Right forelimb (tissue), 1 donor: ENCODE measurements around the gene CASP12.
"Not testable (repeated sequence)": the region's sequence is repeated elsewhere in the genome, so short reads cannot be mapped to it uniquely, and the experiment has no call there.

ENCODE experiments used
- DNase-seq: peaks from one replicate; pipeline ENCODE4 v3.0.0-alpha.2; 2018

CASP12 gene

DNA sequence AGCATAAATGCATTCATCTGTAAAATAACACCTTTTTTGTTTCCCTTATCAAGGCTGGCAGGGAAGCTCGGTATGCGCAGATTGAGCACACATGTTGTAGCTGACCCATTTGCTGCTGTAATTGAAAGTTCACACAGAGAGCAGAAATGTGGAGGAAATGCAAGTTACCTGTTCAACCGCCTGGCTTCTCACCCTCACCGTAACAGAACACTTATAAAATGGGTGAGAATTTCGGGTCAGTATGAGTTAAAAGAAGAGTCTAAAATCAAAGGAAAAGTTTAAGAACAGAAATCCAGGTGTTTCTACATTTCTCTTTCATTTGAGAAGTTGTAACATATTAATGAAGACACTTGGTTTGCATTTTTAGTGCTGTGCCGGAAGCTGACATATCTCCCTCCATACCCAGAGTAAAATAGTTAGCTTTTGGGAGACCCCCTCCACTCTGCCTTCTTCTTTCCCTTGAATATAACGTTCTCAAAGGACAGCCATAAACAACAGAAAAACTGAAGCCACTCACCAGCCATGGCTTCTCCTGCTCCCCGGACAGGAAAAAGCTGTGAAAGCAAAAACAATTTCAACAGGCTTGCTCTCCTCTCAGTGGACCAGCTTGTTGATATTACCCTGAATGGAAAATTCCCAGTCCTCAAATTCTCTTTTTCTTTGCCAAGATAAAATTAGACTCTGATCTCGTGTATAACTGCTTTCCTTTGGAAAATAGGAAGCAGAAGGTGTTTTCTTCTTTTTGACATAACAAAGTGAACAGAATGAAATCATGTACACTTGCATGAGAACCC lies at the start of gene CASP12:
TSS of gene CASP12 (minus strand) at position 570 of the 794 bp plus-strand sequence.
- no peak for DNase-seq

DNA sequence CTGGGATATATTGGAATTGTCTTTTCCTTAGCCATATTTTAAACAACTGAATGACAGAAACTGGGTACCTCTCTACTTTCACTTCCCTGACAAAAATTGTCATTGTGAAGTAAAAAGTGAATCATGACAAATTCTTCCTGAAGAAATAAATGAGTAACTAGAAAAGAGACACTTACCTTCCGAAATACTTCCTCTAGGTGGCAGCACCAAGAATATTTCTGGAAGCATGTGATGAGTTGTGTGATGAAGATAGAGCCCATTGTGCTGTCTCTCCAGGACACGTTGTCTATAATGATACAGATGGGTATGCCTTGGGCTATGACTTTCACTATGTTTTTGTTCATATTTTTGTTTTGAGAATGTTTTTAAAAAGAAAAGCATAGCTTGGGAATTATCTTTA lies 48.6 kb upstream of the CASP12 start:
- DNase-seq = no peak

DNA sequence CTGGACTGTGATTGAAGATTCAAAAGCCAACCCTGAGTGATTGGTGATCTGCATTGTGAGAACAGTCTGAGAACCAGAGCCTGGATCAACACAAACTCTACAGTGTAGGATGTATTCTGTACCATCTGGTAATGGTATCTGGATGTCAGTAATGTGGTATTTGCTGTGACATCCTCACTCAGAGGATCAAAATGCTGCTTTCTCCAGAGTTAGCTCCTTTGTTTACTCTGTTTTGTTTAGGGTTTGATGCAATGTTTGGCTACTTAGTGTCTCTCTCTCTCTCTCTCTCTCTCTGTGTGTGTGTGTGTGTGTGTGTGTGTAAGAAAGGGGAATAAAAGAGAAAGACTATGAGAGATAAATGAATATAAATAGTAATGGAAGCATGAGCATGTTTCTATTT lies 45.8 kb upstream of the CASP12 start:
- no peak for DNase-seq

DNA sequence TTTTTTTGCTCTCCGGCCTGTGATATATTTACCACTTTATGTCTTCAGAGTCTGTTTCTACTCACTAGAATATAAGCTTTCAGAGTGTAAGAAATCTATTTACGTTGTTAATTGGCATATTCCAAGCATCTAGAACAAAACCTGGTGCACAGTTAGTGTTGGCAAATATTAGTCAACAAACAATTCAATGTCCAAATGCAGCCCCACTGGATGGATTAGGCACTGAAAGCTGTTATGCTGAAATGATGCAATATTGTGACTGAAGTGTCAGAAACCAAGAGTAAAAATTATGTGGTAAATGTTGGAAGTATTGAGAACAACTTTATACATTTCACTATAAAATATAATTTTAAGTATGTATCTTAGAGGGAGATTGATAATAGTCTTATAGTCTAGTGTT lies 45.3 kb upstream of the CASP12 start:
- DNase-seq = no peak

DNA sequence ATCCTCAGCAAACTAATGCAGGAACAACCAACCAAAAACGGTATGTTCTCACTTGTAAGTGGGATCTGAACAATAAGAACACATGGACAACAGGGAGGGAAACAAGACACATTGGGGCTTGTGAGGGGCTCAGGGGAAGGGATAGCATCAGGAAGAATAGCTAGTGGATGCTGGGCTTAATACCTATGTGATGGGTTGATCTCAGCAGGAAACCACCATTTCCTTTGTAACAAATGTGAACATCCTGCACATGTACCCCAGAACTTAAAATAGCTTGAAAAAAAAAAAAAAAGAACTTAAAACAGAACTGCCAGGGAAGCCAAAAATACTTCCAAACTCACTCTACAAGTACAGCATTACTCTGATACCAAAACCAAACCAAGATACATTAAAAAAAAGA lies 36.3 kb upstream of the CASP12 start:
- DNase-seq = no peak

DNA sequence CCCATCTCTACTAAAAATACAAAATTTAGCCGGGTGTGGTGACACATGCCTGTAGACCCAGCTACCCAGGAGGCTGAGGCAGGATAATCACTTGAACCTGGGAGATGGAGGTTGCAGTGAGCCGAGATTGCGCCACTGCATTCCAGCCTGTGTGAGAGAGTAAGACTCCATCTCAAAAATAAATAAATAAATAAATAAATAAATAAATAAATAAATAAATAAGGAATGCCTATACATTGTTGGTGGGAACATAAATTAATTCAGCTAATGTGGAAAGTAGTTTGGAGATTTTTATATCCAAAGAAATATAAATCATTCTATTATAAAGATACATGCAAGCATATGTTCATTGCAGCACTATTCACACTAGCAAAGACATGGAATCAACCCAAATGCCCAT lies 35.8 kb upstream of the CASP12 start:
- not testable (repeated sequence) for DNase-seq

DNA sequence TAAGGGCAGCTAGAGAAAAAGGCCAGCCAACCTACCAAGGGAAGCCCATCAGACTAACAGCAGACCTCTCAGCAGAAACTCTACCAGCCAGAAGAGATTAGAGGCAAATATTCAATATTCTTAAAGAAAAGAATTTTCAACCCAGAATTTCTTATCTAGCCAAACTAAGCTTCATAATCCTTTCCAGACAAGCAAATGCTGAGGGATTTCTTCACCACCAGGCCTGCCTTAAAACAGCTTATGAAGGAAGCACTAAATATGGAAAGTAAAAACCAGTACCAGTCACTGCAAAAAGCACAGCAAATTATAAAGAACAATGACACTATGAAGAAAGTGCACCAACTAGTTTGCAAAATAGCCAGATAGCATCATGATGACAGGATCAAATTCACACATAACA lies 30.6 kb upstream of the CASP12 start:
- no peak for DNase-seq

DNA sequence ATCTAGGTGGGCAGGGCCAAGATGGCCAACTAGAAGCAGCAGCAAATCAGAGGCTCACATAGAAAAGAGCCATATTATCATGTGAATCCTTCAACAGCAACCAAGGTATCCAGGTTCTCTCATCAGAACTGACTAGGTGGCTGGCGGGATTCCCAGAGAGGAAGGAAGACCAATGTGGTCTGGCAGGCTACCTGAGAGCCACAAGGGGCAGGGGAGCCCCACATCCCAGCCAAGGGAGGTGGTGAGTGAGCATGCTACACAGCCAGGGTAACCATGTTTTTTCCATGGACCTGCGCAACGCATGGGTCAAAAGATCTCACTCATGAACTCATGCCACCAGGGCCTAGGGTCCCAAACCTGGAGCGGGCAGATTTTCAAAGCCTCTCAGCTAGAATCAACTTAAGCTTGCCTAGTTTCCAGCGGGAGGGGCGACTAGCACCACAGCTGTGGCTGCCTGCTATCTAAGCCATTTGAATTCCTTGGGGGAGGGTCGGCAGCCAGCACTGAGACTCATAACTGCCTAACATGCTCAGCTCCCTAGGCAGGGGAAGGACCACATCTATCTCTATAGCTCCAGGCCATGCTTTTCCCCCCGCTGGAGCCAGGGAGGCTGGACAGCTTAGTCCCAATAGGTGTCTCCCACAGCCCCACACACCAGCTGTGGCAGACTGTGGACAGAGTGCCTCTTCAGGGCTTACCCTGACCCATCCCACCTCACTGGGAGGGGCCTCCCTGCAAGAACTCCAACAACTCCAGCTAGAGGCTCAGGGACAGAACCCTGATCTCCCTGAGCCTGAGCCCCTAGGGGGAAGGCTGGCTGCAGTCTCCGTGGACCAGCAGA lies 28.7 kb upstream of the CASP12 start:
- no peak for DNase-seq

DNA sequence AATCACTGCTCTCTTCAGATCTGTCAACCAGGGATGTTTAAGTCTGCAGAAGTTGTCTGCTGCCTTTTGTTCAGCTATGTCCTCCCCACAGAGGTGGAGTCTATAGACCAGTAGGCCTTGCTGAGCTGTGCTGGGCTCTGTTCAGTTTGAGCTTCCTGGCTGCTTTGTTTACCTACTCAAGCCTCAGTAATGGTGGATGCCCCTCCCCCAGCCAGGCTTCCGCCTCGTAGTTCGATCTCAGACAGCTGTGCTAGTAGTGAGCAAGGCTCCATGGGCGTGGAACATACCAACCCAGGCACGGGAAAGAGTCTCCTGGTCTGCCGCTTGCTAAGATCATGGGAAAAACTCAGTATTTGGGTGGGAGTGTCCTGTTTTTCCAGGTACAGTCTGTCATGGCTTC lies 27.6 kb upstream of the CASP12 start:
- DNase-seq = no peak

DNA sequence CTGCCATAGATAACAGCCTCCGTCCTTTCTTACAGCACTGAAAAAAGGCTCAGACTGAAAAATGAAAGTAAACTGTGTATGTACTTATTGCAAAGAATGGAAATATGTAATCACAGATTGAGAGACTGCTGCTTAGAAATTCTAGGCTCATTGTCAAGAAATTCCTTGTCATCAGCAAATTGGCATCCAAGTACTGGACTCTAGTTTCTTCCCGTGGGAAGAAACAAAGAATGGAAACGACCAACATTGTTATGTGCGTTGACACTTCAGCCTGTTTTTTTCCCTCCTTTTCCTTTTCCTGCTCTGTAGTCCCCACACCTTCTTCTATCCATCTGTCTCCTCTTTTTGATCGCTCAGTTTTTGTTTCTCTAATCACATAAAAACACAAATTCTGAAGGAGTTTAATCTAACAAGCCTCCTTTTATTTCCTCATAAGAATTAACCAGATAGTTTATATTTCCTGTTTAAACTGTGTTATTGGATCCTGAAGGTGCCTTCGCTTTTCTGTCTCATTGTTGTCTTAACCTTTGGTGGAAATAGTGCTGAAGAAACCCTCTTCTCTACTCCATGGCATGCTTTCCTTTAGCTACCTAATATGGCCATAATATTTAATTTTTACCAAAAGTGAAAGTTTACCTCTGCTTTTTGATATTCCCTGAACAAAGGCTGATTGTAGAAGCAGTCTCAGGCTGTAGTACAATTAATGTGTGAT lies 20.0 kb upstream of the CASP12 start:
- no peak for DNase-seq

DNA sequence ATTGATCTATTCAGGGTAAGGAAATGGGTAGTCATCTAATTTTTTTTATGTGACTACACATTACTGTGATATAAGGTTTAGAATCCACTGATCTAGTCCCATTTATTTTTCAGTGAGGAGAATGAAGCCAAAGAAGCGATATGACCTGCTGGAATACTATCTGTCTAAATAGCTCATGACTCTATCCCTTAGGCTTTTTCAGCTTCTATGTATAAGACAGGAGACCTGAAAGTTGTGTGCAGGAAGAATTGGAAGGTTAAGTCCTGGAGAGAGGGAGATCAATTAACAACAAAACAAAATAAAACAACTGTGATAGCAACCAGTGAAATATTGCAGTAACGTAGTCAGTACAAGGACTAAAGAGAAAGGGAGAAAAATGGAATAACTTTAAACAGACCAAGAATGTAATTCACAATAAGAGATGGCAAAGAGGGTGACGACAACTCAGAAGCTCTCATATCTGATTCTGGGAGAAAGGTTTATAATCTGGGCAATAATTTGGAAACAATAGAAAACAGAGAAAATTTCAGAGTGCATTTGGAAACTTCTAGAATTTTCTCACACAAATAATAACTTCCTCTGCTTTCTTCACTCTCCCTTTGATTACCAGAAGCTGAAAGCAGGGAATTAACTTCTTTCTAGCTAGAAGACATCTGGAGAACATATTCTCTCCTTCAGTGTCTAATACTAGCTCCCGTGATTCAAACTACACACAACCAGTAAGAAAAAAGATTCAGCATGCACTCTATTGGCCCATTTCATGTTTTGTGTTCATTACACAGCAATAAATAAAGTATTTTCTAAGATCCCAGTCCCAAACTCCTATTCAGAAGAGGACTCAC lies 19.2 kb upstream of the CASP12 start:
- DNase-seq = no peak

DNA sequence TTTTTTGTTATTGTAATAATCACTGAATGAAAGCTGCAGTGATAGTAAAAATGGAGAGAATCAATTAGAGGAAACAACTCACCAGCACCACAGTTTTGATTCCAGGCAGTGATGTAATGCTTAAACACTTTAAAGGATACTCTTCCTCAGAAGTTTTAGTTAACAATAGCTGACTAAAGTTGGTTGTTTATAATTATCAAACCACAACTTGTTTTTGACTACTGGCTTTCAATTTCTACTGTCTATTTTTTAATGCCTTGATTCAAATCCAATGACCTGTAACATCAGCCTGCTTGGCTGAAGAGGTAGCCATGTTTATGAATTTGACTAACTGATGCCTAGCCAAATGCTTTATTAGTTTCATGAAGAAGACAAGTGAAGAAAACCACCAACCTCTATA lies 18.2 kb upstream of the CASP12 start:
- no peak for DNase-seq

DNA sequence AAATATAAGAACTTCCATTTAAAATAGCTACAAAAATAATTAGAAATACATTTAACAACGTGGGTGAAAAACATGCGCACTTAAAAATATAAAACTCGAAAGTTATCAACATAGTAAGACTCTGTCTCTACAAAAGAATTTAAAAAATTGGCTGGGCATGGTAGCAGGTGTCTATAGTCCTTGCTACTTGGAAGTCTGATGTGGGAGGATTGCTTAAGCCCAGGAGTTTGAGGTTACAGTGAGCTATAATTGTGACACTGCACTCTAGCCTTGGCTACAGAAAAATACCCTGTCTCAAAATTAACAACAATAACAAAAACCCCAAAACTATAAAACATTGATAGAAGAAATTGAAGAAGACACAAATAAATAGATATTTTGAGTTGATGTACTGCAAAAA lies 13.8 kb upstream of the CASP12 start:
- DNase-seq = no peak

DNA sequence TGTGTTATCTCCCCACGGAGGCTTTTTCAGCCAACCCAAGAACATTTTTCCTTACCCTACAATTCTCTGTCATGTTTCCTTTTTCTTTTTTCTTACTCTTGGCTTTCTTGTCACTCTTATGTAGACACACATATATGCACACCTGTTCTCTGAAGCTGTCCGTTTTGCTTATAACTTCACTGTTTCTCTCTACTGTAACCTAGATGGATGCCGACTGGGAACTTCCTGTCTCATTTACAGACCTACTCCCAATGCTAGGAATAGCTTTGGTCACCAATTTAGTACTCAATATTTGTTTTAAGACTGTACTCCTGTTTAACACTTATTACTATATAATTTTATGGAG lies 9.9 kb upstream of the CASP12 start:
- no peak for DNase-seq

DNA sequence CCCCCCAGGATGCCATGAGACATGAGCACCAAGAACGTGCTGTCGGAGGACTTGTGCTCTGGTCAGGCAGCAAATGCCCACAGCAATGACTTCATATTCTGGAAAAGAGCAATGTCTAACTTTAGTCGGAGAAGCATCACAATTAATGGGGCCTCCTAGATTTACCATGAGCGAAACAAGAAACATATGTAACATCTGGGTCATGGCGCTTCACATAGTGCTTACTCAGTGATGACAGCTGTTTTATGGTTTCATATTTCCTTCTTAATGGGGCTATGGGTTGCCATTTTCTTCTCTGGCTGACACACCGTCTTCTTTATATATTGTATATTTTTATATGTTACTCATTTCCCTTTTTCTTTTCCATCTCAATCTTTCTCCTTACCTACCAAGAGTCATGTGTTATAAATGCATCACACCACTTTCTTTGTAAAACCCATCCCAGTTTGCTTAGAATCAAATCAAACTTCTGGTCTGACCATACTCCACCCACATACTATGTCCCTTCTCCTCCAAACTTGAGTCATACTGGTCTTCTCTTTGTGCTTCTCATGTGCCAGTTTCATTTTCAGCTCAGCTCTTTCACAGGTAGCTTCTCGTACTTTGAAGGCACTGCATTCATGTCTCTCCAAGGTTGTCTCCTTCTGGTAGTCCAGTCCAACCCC lies 9.4 kb upstream of the CASP12 start:
- DNase-seq = no peak

DNA sequence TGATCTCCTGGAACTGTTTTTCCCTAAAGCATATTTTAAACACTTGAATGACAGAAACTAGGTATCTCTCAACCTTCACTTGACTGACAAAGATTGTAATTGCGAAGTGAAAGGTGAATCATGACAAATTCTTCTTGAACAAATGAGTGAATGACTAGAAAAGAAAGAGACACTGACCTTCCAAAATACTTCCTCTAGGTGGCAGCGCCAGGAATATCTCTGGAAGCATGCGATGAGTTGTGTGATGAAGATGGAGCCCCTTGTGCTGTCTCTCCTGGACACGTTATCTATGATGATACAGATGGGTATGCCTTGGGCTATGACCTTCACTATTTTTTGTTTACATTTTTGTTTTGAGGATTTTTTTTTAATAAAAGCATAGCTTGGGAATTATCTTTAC lies 7.0 kb upstream of the CASP12 start:
- no peak for DNase-seq

DNA sequence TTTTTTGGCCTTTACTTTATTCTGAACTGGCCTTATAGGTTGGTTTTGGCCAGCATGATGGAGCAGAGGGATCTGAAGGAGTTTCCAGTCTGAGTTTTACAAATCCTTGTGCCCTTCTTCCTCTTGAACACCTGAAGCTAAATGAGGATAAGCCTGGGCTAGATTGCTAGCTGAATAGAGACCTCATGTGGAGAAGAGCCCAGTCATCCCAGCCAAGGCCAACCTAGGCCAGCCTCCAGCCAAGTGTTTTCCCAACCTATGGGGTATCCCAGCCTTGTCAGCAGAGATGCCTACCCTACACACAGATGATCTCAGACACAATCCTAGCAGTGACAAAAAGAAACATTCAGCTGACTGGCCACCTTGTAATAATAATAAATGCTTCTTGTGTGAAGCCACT lies 966 bp upstream of the CASP12 start:
- no peak for DNase-seq

DNA sequence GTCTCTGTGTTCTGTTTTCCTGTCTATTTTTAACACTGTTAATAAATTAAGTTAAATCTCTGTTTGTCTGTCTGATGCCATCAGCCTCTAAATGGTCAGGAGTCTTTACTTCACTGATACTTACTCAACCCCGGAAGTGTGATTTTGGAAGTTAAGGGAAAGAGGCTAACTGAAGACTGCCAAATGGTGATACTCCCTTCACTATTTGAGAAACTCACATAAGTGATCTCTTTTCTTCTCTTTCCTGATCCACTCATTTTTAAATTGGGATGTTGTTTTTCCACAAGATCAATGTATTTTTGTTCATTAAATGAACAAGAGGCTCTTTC lies 389 bp upstream of the CASP12 start:
- DNase-seq = no peak

DNA sequence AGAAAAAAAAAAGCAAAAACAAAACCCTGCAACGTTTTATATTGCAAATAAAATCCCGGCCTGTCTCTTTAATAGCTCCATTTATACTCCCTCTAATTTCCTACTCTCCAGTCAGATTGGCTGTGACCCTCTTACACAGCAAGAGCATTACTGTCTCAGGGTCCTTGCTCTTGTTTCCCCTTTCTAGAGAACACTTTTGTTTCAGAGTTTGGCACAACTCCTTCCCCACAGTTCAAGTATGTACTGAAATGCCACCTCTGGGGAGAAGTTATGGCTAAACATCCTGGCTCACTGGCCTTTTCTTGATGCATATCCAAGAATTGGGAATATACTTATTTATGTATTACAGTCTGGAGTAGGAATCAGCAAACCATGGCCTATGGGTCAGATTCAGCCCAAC lies 2.6 kb downstream of the CASP12 start:
- no peak for DNase-seq

DNA sequence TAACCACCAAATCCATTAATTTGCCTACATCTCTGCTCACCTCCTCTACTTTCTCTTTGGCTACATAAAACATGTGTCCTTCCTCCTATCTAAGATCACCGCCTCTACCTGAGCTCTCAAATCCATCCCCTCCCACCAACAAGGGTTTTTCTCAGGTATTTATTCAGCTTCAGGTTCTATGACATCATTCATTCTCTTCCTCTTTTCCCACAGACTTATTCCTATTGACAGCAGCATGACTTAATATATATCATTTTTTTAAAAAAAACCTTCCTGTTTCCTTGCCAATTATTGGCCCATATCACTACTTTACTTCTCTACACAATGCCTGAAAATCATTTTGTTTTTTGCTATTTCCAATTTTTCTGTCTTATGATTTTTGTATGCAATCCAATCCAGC lies 4.4 kb downstream of the CASP12 start:
- no peak for DNase-seq

DNA sequence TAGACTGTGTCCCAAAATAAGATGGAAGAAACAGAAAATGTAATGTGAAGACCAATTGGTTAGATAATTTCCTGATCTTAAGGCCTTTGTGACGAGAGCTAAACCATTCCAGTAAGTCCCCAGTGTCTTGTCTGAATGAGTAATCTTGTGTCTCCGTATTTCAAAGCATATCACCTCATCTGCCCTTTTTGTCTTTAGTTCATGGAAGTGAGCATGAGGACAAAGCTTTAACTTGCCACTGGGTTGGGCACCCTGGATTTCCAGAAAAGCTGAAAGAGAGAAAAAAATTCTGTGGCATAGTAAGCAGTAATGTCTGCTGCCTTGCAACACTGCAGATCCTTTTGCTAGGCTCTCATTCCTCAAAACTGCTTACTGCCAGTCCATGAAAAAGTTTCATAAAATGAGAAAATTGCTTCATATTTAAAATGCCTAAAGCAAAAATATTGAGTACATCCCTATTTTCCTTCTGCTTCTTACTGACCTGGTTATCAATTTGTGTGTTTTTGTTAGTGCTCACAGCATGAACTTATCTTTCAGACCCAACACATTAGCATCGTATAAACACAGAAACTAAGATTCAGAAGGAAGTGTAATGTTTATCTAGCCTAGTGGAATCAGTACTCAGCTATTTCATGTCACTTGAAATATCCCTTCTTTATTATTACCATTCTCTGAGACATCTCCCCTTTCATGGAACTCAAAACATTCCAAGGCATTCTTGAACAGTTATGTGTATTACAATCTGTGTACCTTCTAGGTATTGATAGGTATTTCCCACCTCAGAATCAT lies 5.3 kb downstream of the CASP12 start:
- no peak for DNase-seq

DNA sequence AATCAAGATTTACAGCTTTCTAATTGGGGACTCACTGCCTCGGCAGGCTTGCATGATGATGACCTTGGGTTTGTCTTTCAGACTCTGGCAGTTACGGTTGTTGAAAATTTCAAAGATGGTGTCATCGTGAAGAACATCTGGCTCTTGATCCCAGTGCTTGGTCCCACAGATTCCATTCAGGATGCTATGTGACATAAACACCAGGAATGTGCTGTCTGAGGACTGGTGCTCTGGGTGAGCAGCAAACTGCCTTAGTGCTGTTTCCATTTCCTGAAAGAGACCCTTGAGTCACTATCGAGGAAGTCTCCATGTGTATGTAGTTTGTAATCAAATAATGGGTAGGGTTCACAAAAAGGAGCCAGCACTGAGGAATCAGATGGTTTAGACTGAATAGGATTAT lies 7.1 kb downstream of the CASP12 start:
- DNase-seq = no peak
